ENCODE data around the gene CHD9. TPM values are rescaled to one million over a fixed set of nuclear protein-coding genes. Genes with fewer than 3 reads are reported as not detected.

CHD9 gene
- total RNA-seq, 4 donors from 2014 or later: 82.2 to 114 (median 91.3) TPM

- no peaks in the 10 kb centered on the region for H3K27me3 ChIP-seq
- peaks cover 0 to 92% (median 0%) of the 10 kb centered on the region in 3 donors for H3K36me3 ChIP-seq
- peaks cover 0 to 9% (median 0%) of the 10 kb centered on the region in 4 donors for H3K4me1 ChIP-seq
- WGBS, 2 donors: 46 to 48% methylated on average over 3 of the region's 3 CpGs
- no peaks in the 10 kb centered on the region for H3K9me3 ChIP-seq
- no peak overlapping the region for H3K27ac ChIP-seq
- no peak overlapping the region for H3K4me3 ChIP-seq
- TF ChIP-seq CTCF (IDR thresholded peaks at IDR 0.05): no peak
- TF ChIP-seq EP300 (IDR thresholded peaks at IDR 0.05): no peak
- TF ChIP-seq POLR2A (IDR thresholded peaks at IDR 0.05): no peak
- no peak for DNase-seq (ENCODE audit: low spot score in 2 of 2)
These were observed 181.1 kb downstream of the CHD9 start for GRCh38 chr16:53235851-53236250.

DNA sequence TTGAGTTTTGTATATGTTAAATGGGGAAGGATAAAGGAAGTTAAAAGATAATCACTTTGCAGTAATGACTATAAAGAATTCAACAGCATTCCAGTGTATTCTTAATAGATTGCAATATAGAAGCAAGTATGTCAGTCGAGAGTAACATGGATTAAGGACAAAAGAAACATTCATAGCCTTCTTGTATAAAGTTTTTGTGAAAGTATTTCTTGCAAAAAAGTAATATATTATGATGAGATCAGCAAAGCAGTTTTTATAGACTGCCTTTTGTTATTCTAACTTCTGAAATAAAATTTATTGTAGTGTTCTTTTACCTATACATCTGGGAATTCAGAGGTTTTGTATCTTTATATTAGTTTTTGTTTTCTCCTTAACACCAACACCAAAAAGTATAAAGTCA lies 194.5 kb downstream of the CHD9 start:
- H3K9me3 ChIP-seq: peaks cover 0 to 9% (median 0%) of the 10 kb centered on the region in 4 donors
- no peak for DNase-seq (ENCODE audit: low spot score in 2 of 2)
- no peak overlapping the region for H3K27ac ChIP-seq
- no peak overlapping the region for H3K4me3 ChIP-seq
- 33% methylated on average over 1 of the region's 1 CpG for WGBS, 2 donors
- H3K27me3 ChIP-seq: no peaks in the 10 kb centered on the region
- peaks cover 0 to 96% (median 0%) of the 10 kb centered on the region in 3 donors for H3K36me3 ChIP-seq
- TF ChIP-seq EP300 (IDR thresholded peaks at IDR 0.05): no peak
- TF ChIP-seq POLR2A (IDR thresholded peaks at IDR 0.05): no peak
- no peak for TF ChIP-seq CTCF (IDR thresholded peaks at IDR 0.05)
- H3K4me1 ChIP-seq: no peaks in the 10 kb centered on the region

GRCh38 chr16:53257001-53257400 lies 202.2 kb downstream of the CHD9 start:
- no peak overlapping the region for H3K4me3 ChIP-seq
- H3K27me3 ChIP-seq: no peaks in the 10 kb centered on the region
- WGBS, 2 donors: 62 to 70% methylated on average over 2 of the region's 2 CpGs
- peaks cover 0 to 12% (median 0%) of the 10 kb centered on the region in 4 donors for H3K9me3 ChIP-seq
- peaks cover 0 to 90% (median 6%) of the 10 kb centered on the region in 3 donors for H3K36me3 ChIP-seq
- TF ChIP-seq POLR2A (IDR thresholded peaks at IDR 0.05) (no peak), CTCF (IDR thresholded peaks at IDR 0.05) (no peak), EP300 (IDR thresholded peaks at IDR 0.05) (no peak)
- H3K4me1 ChIP-seq: no peaks in the 10 kb centered on the region
- no peak overlapping the region for H3K27ac ChIP-seq
- no peak for DNase-seq (ENCODE audit: low spot score in 2 of 2)

DNA sequence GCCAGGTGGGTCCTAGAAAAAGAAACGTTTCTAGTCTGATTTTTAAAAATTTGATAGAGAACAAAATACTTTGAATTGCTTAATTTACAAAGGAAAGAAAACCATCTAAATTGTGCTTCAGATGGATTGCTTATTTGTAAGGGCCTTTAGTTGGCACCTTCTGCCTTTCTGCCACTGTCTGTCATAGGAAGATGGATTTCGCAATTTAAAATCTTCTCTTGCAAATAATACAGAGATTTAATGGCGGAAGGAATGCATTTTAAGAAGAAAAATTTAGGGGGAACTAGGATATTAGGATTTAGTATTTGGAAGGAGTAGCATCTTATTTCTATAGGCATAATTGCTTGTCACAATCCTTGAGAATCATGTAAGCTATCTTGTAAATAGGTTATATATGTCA lies 204.0 kb downstream of the CHD9 start:
- no peak overlapping the region for H3K4me3 ChIP-seq
- 92 to 96% methylated on average over 3 of the region's 3 CpGs for WGBS, 2 donors
- TF ChIP-seq POLR2A (IDR thresholded peaks at IDR 0.05) (no peak), CTCF (IDR thresholded peaks at IDR 0.05) (no peak), EP300 (IDR thresholded peaks at IDR 0.05) (no peak)
- peaks cover 0 to 8% (median 0%) of the 10 kb centered on the region in 4 donors for H3K9me3 ChIP-seq
- H3K4me1 ChIP-seq: no peaks in the 10 kb centered on the region
- no peak overlapping the region for H3K27ac ChIP-seq
- H3K27me3 ChIP-seq: no peaks in the 10 kb centered on the region
- DNase-seq (ENCODE audit: low spot score in 2 of 2): no peak
- peaks cover 0 to 87% (median 6%) of the 10 kb centered on the region in 3 donors for H3K36me3 ChIP-seq

- Histone ChIP-seq H3K4me1 (no peaks in the 10 kb centered on the region), H3K36me3 (peaks cover 0 to 77% (median 0%) of the 10 kb centered on the region in 3 donors), H3K9me3 (peaks cover 0 to 8% (median 0%) of the 10 kb centered on the region in 4 donors), H3K4me3 (no peak overlapping the region), H3K27ac (no peak overlapping the region), H3K27me3 (no peaks in the 10 kb centered on the region)
- no peak for DNase-seq (ENCODE audit: low spot score in 2 of 2)
- TF ChIP-seq EP300 (IDR thresholded peaks at IDR 0.05) (no peak), CTCF (IDR thresholded peaks at IDR 0.05) (no peak), POLR2A (IDR thresholded peaks at IDR 0.05) (no peak)
- WGBS, 2 donors: 88 to 95% methylated on average over 2 of the region's 2 CpGs
These were observed 206.5 kb downstream of the CHD9 start for GRCh38 chr16:53261276-53261675.
